NB4 (cell line): ENCODE measurements around the gene TFAP2D.

Experiments
- CTCF ChIP-seq: IDR thresholded peaks from one replicate; pipeline ENCODE4 v1.5.1; 2012; ENCODE audit warnings: low read depth, low read length
- POLR2A ChIP-seq: IDR thresholded peaks from 2 replicates; pipeline ENCODE4 v1.6.1; 2011; ENCODE audit warnings: mild to moderate bottlenecking; ENCODE audit not compliant: insufficient read length; ENCODE audit errors: extremely low read depth
- TF ChIP-seq, protein P1 (sequence below): IDR thresholded peaks from 2 replicates; pipeline ENCODE4 v1.6.1; 2011; ENCODE audit warnings: low read depth, low read length

DNA sequence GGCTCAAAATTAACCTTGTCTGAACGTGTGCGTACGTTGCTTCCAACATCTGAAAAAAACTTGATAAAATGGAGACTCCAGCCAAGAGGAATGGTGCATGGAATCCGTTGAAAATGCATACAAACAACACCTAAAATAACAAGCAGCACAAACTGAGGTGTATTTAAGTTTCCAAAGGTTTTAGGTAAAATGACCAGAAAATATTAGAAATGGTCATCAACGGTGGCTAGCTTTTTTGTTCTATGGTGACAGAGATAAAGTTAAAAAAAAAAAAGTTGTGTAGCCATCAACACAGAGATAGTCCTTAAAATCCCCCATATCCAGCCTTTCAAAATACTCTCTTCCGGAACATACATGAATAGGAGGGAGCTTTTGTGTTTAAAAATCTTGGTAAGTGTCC, 104.7 kb downstream of the TFAP2D start:
- TF ChIP-seq CTCF (no peak), POLR2A (no peak)
- TF ChIP-seq, protein P1, sequence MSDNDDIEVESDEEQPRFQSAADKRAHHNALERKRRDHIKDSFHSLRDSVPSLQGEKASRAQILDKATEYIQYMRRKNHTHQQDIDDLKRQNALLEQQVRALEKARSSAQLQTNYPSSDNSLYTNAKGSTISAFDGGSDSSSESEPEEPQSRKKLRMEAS, result no peak
